CD4-positive, alpha-beta T cell treated with Interleukin-15 for 1 hour (primary cell): ENCODE results near the gene CAMK1D.

ENCODE experiments used
- DNase-seq: peaks from one replicate; pipeline ENCODE4 v3.0.0-alpha.2; 2020

Gene CAMK1D

DNA sequence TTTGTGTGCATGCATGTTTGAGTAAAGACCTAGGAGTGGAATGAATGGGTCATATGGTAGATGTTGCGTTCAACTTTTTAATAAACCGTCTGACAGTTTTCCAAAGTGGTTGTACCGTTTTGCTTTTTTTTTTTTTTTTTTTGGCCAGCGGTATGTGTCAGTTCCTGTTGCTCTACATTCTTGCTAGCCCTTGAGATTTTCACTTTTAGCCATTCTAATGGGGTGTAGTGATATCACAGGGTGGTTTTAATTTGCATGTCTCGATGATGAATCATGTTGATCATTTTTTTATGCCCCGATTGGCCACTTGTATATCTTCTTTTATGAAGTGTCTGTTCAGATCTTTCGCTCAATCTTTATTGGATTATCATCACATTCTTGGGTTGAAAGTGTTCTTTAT lies 320.7 kb downstream of the CAMK1D start:
- no peak for DNase-seq

DNA sequence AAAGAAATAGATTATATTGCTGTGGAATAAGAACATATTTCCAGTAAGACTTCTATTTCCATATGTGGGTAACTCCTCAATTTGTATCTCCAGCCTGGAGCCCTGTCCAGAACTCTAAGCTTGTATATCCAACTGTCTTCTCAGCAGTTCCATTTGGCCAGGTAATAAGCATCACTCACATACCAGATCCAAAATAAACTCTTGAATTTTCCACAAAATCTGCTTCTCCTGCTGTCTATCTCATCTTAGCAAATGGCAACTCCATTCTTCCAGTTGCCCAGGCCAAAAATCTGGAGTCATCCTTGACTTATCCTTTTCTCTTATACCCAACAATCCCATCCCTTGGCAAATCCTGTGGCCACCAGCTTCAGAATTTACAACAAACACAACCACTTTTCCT lies 325.8 kb downstream of the CAMK1D start:
- no peak for DNase-seq

GRCh38 chr10:12679636-12680035 lies 330.3 kb downstream of the CAMK1D start:
- DNase-seq, result no peak

GRCh38 chr10:12681252-12681651 lies 331.9 kb downstream of the CAMK1D start:
- no peak for DNase-seq

DNA sequence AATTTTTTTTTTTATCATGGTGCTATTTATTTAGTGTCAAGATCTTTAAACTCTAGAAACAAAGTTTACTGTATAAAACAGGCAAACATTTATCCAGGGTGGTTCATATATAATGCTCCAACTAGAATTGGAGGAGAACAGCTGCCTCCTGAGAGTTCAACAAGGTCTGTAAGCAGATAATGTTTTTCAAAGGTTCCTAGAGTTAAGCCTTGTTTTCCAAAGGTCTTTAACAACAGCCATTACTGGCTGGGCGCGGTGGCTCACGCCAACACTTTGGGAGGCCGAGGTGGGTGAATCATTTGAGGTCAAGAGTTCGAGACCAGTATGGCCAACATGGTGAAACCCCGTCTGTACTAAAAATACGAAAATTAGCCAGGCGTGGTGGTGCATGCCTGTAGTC lies 335.4 kb downstream of the CAMK1D start:
- DNase-seq, result no peak

- no peak for DNase-seq
Observed at GRCh38 chr10:12685261-12686058, 336.1 kb downstream of the CAMK1D start.

GRCh38 chr10:12687996-12688395 lies 338.6 kb downstream of the CAMK1D start:
- no peak for DNase-seq

- DNase-seq, result no peak
Observed at GRCh38 chr10:12689893-12690292, 340.5 kb downstream of the CAMK1D start.

- no peak for DNase-seq
Observed at GRCh38 chr10:12690525-12691126, 341.3 kb downstream of the CAMK1D start.

DNA sequence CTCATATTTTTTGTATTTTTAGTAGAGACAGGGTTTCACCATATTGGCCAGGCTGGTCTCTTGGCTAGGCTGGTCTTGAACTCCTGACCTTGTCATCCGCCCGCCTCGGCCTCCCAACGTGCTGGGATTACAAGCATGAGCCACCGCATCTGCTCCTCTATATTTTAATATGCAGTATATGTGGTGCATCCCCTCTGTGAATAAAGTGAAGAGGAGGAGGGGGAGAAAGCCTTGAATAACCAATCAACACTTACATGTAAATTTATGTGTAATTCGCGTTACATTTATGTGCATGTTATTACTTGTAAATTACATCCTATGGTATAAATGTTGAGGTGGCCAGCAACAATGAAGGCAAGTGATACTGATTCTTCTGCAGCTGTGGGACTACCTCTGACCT lies 342.2 kb downstream of the CAMK1D start:
- no peak for DNase-seq

- DNase-seq, result no peak
Observed at GRCh38 chr10:12697764-12698163, 348.4 kb downstream of the CAMK1D start.

- DNase-seq, result no peak
Observed at GRCh38 chr10:12699258-12699700, 349.9 kb downstream of the CAMK1D start.

- DNase-seq, result no peak
Observed at GRCh38 chr10:12699781-12700556, 350.6 kb downstream of the CAMK1D start.

DNA sequence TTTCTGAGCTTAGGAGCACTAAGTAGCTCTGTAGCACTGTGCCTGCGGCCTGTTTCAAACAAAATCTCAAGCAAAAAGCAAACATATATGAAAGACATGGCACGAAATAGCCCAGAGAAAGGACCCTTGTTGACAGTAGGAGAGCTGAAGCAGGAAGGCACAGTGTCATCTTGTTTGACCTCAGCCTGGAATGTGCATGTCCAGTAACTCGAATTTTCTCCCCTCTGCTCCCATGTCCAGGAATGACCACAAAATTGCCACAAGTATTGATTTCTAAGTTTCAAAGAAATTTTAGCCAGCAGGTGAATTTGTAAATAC lies 351.2 kb downstream of the CAMK1D start:
- DNase-seq, result no peak

GRCh38 chr10:12701696-12702095 lies 352.3 kb downstream of the CAMK1D start:
- DNase-seq, result no peak

GRCh38 chr10:12702215-12702770 lies 352.9 kb downstream of the CAMK1D start:
- DNase-seq, result no peak

GRCh38 chr10:12703126-12703525 lies 353.8 kb downstream of the CAMK1D start:
- DNase-seq, result no peak

DNA sequence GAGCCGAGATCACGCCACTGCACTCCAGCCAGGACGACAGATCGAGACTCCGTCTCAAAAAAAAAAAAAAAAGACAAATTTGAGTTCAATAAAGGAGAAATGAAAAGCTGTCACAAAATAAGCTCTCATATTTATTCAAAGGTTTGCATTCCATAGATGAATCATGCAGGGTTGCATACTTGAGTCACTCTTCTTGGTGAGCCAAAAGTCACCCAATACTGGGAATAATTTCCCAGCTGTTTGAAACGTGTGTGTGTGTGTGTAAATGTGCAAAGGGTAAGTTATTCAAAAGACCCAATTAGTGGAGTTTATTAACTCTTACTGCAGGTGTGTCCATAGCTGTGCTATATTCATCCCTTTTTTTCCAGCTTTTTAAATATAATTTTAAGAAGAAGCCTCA lies 354.5 kb downstream of the CAMK1D start:
- no peak for DNase-seq

GRCh38 chr10:12704488-12704887 lies 355.1 kb downstream of the CAMK1D start:
- no peak for DNase-seq

DNA sequence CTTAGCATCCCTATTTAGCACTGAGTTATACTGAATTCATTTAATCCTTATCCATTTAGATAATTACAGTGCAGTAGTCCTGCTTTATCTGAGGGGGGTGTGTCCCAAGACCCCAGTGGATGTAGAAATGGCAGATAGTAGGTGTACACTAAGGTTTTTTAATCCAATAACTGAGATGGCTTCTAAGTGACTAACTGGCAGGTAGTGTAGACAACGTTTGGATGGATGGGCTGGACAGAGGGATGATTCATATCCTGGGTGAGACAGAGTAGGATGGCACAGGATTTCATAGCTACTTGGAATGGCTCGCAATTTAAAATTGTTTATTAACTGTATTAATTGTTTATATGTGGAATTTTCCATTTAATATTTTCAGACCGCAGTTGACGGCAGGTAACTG lies 356.6 kb downstream of the CAMK1D start:
- DNase-seq, result no peak

DNA sequence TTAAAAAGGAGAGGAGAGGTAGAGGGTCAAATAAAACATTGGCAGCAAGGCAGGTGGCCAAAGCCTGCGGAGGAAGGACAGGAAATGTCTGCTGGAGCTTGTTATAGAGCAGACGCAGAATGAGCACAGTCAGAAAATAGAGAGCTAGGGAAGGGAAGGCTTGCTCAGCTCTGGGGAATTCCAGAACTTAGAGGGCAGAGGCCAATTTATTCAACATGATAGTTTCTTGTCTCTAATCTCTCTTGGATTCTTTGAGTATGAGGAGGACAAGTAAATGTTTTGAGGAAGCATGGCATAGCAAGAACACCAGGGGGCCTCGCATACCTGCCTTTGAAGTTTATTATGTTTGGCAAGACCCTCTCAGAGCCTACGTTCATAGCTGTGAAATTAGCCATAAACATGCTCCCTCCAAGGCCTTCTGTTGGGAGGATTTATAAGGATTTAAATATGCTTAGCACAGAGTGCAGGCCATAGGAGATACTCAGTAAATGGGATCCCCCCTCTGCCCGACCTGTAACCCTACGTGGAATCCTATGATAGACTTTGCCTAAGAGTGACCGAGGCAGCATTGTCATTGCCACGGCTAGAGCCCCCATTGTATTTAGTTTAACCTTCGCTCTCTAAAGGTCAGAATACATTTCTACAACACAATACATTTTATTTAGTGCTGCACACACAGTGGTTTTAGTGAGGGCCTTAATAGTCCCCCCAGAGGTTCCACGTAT lies 358.3 kb downstream of the CAMK1D start:
- DNase-seq, result no peak

GRCh38 chr10:12709000-12709401 lies 359.7 kb downstream of the CAMK1D start:
- no peak for DNase-seq

DNA sequence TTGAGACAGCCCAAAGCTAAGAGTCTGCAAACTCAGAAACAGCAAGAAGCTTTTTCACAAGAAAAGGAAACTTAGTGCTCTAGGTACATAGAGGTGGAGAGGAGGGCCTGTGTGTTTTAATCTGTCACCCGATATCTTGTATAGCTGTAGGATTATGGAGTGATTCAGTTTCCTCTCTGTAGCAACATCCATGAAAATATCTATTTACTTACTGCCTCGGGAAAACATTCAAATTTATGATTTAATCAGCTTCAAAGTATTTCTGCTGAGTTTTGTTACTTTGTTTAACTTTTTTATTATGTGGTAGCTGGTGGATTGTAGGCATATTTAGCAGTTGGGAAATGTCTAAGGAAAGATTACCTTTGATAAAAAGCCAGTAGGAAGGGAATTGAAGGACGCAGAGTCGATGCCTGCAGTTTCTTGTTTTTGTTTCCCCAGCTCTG lies 360.2 kb downstream of the CAMK1D start:
- no peak for DNase-seq
